ENCODE results near the gene DYTN. TPM values are rescaled to one million over a fixed set of nuclear protein-coding genes. Genes with fewer than 3 reads are reported as not detected.

Gene DYTN
- polyA plus RNA-seq, 1 of the 3 experiments (the other 2 are of a cell fraction): not detected

GRCh38 chr2:206701952-206702605 lies 16.1 kb downstream of the DYTN start:
- no peaks in the 10 kb centered on the region; the same call in 1 of the 2 replicates for H3K27me3 ChIP-seq (ENCODE audit: insufficient read depth)

More at GRCh38 chr2:206701952-206702605, 16.1 kb downstream of the DYTN start:
- Histone ChIP-seq H3K36me3 (replicated peaks in 1 of 2; ENCODE audit: control insufficient read depth in 1 of 2, insufficient read depth in 2 of 2, low read length in 1 of 2) (no peaks in the 10 kb centered on the region), H3K9me3 (no peaks in the 10 kb centered on the region), H3F3A (replicated peaks; ENCODE audit: insufficient read depth) (no peaks in the 10 kb centered on the region), H3K79me2 (ENCODE audit: insufficient read depth) (no peaks in the 10 kb centered on the region), H3K4me1 (ENCODE audit: control insufficient read depth in 1 of 2, insufficient read depth in 2 of 2, low read depth in 1 of 2, low read length in 1 of 2) (no peaks in the 10 kb centered on the region), H3K4me3 (ENCODE audit: low read depth in 2 of 2, low read length in 1 of 2) (no peak overlapping the region), H3K9ac (no peak overlapping the region), H3K27ac (ENCODE audit: low read depth in 2 of 2, low read length in 1 of 2) (no peak overlapping the region), H4K20me1 (ENCODE audit: insufficient read depth) (no peaks in the 10 kb centered on the region), H3K4me2 (no peak overlapping the region), H3K9me2 (no peaks in the 10 kb centered on the region), H2AFZ (ENCODE audit: low read depth) (no peak overlapping the region)
- WGBS (ENCODE audit: low lambda C conversion rate): 19% methylated on average over 8 of the region's 8 CpGs
- CTCF ChIA-PET: interaction anchor here (1.0 kb wide), 1 partner anchor 15 kb away, joined by 3 read pairs; no protein-coding TSS in a partner anchor
- TF ChIP-seq YY1 (IDR thresholded peaks at IDR 0.05; ENCODE audit: low read depth) (no peak), SIN3A (IDR thresholded peaks at IDR 0.05; ENCODE audit: borderline replicate concordance, low read depth, low read length) (no peak), JUND (IDR thresholded peaks at IDR 0.05) (no peak), FOXM1 (IDR thresholded peaks at IDR 0.05; ENCODE audit: low read depth) (no peak), GABPA (IDR thresholded peaks at IDR 0.05; ENCODE audit: low read depth) (no peak), RFX5 (IDR thresholded peaks at IDR 0.05; ENCODE audit: low read length) (no peak), MXI1 (IDR thresholded peaks at IDR 0.05; ENCODE audit: low read depth, low read length) (no peak), RAD21 (IDR thresholded peaks at IDR 0.05; ENCODE audit: low read length) (no peak), NRF1 (IDR thresholded peaks at IDR 0.05; ENCODE audit: low read depth, low read length) (no peak), TCF12 (IDR thresholded peaks at IDR 0.05) (no peak), GATA2 (CRISPR knock-in tag; IDR thresholded peaks at IDR 0.05) (no peak), RXRA (IDR thresholded peaks at IDR 0.05; ENCODE audit: borderline replicate concordance, low read depth) (no peak), POLR2AphosphoS5 (IDR thresholded peaks at IDR 0.05; ENCODE audit: low read depth, low read length) (no peak), TEAD4 (IDR thresholded peaks at IDR 0.05; ENCODE audit: borderline replicate concordance, insufficient read depth) (no peak)
- TF ChIP-seq, protein P1, sequence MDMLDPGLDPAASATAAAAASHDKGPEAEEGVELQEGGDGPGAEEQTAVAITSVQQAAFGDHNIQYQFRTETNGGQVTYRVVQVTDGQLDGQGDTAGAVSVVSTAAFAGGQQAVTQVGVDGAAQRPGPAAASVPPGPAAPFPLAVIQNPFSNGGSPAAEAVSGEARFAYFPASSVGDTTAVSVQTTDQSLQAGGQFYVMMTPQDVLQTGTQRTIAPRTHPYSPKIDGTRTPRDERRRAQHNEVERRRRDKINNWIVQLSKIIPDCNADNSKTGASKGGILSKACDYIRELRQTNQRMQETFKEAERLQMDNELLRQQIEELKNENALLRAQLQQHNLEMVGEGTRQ (IDR thresholded peaks at IDR 0.05; ENCODE audit: borderline replicate concordance, low read depth, low read length): no peak
- TF ChIP-seq, protein P2, sequence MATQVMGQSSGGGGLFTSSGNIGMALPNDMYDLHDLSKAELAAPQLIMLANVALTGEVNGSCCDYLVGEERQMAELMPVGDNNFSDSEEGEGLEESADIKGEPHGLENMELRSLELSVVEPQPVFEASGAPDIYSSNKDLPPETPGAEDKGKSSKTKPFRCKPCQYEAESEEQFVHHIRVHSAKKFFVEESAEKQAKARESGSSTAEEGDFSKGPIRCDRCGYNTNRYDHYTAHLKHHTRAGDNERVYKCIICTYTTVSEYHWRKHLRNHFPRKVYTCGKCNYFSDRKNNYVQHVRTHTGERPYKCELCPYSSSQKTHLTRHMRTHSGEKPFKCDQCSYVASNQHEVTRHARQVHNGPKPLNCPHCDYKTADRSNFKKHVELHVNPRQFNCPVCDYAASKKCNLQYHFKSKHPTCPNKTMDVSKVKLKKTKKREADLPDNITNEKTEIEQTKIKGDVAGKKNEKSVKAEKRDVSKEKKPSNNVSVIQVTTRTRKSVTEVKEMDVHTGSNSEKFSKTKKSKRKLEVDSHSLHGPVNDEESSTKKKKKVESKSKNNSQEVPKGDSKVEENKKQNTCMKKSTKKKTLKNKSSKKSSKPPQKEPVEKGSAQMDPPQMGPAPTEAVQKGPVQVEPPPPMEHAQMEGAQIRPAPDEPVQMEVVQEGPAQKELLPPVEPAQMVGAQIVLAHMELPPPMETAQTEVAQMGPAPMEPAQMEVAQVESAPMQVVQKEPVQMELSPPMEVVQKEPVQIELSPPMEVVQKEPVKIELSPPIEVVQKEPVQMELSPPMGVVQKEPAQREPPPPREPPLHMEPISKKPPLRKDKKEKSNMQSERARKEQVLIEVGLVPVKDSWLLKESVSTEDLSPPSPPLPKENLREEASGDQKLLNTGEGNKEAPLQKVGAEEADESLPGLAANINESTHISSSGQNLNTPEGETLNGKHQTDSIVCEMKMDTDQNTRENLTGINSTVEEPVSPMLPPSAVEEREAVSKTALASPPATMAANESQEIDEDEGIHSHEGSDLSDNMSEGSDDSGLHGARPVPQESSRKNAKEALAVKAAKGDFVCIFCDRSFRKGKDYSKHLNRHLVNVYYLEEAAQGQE (IDR thresholded peaks at IDR 0.05; ENCODE audit: low read depth, low read length): no peak
- TF ChIP-seq, protein P3, sequence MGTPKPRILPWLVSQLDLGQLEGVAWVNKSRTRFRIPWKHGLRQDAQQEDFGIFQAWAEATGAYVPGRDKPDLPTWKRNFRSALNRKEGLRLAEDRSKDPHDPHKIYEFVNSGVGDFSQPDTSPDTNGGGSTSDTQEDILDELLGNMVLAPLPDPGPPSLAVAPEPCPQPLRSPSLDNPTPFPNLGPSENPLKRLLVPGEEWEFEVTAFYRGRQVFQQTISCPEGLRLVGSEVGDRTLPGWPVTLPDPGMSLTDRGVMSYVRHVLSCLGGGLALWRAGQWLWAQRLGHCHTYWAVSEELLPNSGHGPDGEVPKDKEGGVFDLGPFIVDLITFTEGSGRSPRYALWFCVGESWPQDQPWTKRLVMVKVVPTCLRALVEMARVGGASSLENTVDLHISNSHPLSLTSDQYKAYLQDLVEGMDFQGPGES (IDR thresholded peaks at IDR 0.05; ENCODE audit: low read depth, low read length): no peak
- TF ChIP-seq, protein P4, sequence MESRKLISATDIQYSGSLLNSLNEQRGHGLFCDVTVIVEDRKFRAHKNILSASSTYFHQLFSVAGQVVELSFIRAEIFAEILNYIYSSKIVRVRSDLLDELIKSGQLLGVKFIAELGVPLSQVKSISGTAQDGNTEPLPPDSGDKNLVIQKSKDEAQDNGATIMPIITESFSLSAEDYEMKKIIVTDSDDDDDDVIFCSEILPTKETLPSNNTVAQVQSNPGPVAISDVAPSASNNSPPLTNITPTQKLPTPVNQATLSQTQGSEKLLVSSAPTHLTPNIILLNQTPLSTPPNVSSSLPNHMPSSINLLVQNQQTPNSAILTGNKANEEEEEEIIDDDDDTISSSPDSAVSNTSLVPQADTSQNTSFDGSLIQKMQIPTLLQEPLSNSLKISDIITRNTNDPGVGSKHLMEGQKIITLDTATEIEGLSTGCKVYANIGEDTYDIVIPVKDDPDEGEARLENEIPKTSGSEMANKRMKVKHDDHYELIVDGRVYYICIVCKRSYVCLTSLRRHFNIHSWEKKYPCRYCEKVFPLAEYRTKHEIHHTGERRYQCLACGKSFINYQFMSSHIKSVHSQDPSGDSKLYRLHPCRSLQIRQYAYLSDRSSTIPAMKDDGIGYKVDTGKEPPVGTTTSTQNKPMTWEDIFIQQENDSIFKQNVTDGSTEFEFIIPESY (IDR thresholded peaks at IDR 0.05; ENCODE audit: borderline replicate concordance, low read depth): no peak
- TF ChIP-seq, protein P5, sequence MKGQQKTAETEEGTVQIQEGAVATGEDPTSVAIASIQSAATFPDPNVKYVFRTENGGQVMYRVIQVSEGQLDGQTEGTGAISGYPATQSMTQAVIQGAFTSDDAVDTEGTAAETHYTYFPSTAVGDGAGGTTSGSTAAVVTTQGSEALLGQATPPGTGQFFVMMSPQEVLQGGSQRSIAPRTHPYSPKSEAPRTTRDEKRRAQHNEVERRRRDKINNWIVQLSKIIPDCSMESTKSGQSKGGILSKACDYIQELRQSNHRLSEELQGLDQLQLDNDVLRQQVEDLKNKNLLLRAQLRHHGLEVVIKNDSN (IDR thresholded peaks at IDR 0.05; ENCODE audit: borderline replicate concordance, low read depth): no peak
- POLR2A ChIA-PET: no interaction called here
- DNase-seq: no peak
